Measurements from ENCODE around the gene MSANTD1.

The MSANTD1 gene

GRCh38 chr4:3217266-3217665 lies 31.7 kb upstream of the MSANTD1 start:
- DNase-seq, result no peak

- no peak for DNase-seq
Measured at GRCh38 chr4:3217771-3218170, 31.2 kb upstream of the MSANTD1 start.

GRCh38 chr4:3218824-3219760 lies 29.9 kb upstream of the MSANTD1 start:
- DNase-seq, result no peak

- DNase-seq, result no peak
Measured at GRCh38 chr4:3219761-3220475, 29.0 kb upstream of the MSANTD1 start.

- no peak for DNase-seq
Measured at GRCh38 chr4:3220476-3221183, 28.3 kb upstream of the MSANTD1 start.

- DNase-seq, result no peak
Measured at GRCh38 chr4:3221184-3221494, 27.8 kb upstream of the MSANTD1 start.

DNA sequence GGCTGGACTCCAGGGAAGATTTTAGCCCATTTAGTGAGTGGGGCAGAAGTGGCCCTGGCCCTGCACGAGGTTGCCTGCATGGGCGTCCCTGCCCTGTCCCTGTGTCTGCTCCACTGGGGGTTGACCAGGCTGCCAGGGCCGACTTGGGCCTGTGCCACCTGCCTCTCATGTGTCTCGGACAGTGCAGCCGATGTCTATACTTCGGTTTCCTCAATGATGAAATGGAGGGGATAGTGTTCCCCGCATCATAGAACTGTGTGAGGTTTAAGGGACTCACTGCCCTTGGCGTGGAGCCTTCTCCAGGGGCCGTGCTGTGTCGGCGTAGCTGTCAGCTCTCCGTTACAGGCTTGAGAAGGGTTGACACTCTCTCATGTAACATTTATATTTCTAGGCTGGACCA lies 27.0 kb upstream of the MSANTD1 start:
- no peak for DNase-seq

GRCh38 chr4:3223346-3223745 lies 25.6 kb upstream of the MSANTD1 start:
- no peak for DNase-seq

- no peak for DNase-seq
Measured at GRCh38 chr4:3223956-3224748, 24.8 kb upstream of the MSANTD1 start.

DNA sequence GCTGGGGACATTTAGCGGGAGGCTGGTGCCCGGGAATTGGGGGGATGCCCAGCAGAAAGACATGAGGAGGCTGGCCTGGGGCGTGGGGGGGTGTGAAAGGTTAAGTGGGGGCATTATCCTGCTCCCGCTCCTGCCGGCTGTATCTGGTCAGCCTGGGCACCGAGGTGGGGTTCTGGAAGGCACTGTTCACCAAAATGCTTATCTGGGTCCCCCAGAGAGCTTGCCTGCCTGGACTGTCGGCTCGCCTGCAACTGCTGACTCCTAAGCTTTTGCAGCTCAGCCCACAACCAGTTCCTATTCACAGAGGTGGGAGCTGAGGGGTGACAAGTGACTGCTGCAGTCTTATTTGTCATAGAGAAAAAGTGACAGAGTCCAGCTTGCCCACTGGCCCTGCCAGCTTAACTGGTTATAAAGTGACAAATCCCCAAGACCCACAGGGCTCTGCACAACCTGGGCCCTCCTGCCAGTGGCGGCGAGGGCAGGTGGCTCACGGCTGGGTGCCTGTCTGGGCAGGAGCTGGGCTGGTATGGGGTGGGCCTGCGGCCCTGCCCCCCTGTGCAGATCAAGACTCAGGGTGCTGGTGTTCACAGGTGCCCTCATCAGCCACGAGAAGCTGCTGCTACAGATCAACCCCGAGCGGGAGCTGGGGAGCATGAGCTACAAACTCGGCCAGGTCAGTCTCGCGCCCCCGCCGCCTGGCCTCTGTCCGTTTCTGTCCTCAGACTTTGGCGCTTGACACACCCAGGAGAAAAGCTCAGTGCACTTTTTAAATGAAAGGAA lies 23.7 kb upstream of the MSANTD1 start:
- no peak for DNase-seq

- no peak for DNase-seq
Measured at GRCh38 chr4:3225936-3226335, 23.0 kb upstream of the MSANTD1 start.

- DNase-seq, result no peak
Measured at GRCh38 chr4:3226467-3226866, 22.5 kb upstream of the MSANTD1 start.

DNA sequence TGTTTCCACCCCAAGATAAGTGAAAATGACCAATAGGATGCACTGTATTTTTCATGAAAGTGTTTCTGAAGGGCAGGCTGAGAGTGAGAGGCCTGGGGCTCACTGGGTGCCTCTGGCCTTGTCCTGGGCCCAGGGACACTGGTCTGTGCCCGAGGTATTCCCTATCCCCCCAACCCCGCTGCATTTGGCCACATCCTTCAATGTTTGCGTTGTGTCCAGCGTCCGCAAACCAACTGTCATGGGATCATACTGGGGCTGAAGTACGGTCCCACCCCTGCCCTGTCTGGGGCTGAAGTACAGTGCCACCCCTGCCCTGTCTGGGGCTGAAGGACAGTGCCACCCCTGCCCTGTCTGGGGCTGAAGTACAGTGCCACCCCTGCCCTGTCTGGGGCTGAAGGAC lies 22.0 kb upstream of the MSANTD1 start:
- no peak for DNase-seq

GRCh38 chr4:3227878-3228675 lies 20.9 kb upstream of the MSANTD1 start:
- peak; percentile 20 for DNase-seq

- no peak for DNase-seq
Measured at GRCh38 chr4:3228881-3229280, 20.1 kb upstream of the MSANTD1 start.

- no peak for DNase-seq
Measured at GRCh38 chr4:3229328-3229727, 19.6 kb upstream of the MSANTD1 start.

- no peak for DNase-seq
Measured at GRCh38 chr4:3229964-3230363, 19.0 kb upstream of the MSANTD1 start.

- no peak for DNase-seq
Measured at GRCh38 chr4:3231471-3231870, 17.5 kb upstream of the MSANTD1 start.

GRCh38 chr4:3232001-3232400 lies 17.0 kb upstream of the MSANTD1 start:
- DNase-seq, result no peak

DNA sequence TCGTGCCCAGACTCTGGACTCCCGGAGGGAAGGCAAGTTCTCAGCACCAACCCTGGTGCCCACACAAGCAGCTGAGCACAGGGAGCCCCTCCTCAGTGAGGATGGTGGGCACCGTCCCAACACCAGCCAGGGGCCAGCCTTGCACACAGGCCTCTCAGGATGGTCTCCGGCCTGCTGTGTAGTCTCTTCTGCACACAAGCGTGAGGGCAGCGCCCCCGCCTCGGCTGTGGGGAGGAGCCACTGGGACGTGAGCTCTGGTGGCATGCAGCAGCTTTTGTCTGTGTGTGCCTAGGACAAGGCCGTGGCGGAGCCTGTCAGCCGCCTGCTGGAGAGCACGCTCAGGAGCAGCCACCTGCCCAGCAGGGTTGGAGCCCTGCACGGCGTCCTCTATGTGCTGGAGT lies 16.1 kb upstream of the MSANTD1 start:
- no peak for DNase-seq

- DNase-seq, result no peak
Measured at GRCh38 chr4:3233391-3234071, 15.4 kb upstream of the MSANTD1 start.

All from NCI-H1092 (cell line).